ENCODE measurements around the gene COASY. TPM values are rescaled to one million over a fixed set of nuclear protein-coding genes. Genes with fewer than 3 reads are reported as not detected.

Gene COASY
- total and polyA plus RNA-seq, 2 of the 4 experiments (the other 2 are of a cell fraction) = 10.6 to 44.0 TPM

DNA sequence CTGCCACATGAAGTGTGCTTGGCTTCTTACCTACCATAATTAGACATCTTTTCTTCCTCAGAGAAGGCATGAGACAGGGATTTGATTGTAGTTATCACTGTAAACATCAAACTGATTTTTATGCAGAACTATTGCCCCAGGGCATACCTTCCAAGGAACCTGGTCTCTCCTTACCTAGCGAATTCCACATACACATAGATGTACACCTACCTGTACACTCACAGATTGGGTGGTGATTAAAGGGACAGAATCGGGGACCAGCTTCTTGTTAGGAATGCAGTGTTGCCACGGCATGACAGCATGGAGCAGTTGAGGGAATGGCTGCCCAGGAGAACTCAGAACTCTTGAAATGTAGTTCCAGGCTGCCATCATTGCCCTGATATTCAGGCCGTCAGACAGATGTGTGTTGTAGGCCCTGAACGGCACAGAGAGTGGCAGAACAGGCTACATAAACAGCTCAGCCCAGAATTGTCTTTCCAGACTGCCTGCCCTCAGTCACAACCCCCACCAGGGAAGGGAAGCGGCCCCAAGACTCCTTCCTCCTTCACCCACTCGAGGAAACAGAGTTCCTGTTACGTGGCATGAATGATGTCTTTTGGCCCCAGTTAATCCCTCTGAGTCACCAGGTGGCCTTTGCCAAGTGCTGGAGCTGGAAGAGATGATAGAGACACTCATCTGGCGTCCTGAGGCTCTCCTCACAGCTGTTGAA lies 43.7 kb upstream of the COASY start:
- Histone ChIP-seq H3K27me3 (ENCODE audit: control insufficient read depth, insufficient read depth, low read length) (no peaks in the 10 kb centered on the region), H2AFZ (replicated peaks; ENCODE audit: low read length, poor library complexity) (peak overlapping the region; percentile 77), H3K9ac (ENCODE audit: low read depth, low read length) (peak overlapping the region; percentile 57), H2BK120ac (ENCODE audit: low read depth, low read length) (peak overlapping the region; percentile 100), H4K20me1 (ENCODE audit: insufficient read depth, low read length) (no peaks in the 10 kb centered on the region; the same call in 1 of the 2 replicates), H3K14ac (replicated peaks; ENCODE audit: low read depth, low read length) (peak overlapping the region; percentile 99), H2BK5ac (ENCODE audit: low read depth, low read length, poor library complexity, severe bottlenecking) (peak overlapping the region; percentile 99), H4K5ac (ENCODE audit: low read depth, low read length) (peak overlapping the region; percentile 97), H3K56ac (ENCODE audit: extremely low read depth, insufficient read depth, low read length) (peak overlapping the region; percentile 99), H3K4me3 (ENCODE audit: insufficient read depth, low read depth, low read length) (no peak overlapping the region), H3K36me3 (ENCODE audit: control insufficient read depth, insufficient read depth, low read length) (peaks cover 2% of the 10 kb centered on the region; the same call in 1 of the 2 replicates), H4K91ac (ENCODE audit: insufficient read depth, low read depth, low read length) (peak overlapping the region; percentile 100), H3K23ac (ENCODE audit: low read depth, low read length) (peak overlapping the region; percentile 100), H4K8ac (ENCODE audit: low read depth in 2 of 2, low read length in 2 of 2) (peak overlapping the region; percentile 98 to 100), H2AK9ac (replicated peaks; ENCODE audit: low read depth, low read length, poor library complexity) (peak overlapping the region; percentile 99), H3K9me1 (ENCODE audit: insufficient read depth, low read length) (peaks cover 41% of the 10 kb centered on the region), H3K79me1 (ENCODE audit: low read depth in 1 of 2, low read length in 2 of 2) (peaks cover 9 to 67% of the 10 kb centered on the region in 2 experiments; a peak in 3 of 4 replicates), H3K4me1 (ENCODE audit: control insufficient read depth, insufficient read depth, low read length) (peaks cover 73% of the 10 kb centered on the region), H3K4me2 (ENCODE audit: low read depth, low read length) (peak overlapping the region; percentile 47), H3K9me3 (ENCODE audit: control insufficient read depth, insufficient read depth, low read length) (no peaks in the 10 kb centered on the region), H2BK20ac (ENCODE audit: low read depth, low read length) (peak overlapping the region; percentile 99), H2BK15ac (ENCODE audit: low read depth, low read length) (peak overlapping the region; percentile 100), H3K27ac (ENCODE audit: insufficient read depth, low read length) (peak overlapping the region; percentile 99), H2AK5ac (ENCODE audit: low read depth, low read length) (peak overlapping the region; percentile 99), H3K4ac (ENCODE audit: low read depth, low read length) (peak overlapping the region; percentile 100), H3K18ac (ENCODE audit: low read depth, low read length) (peak overlapping the region; percentile 95)
- WGBS, 2 experiments (ENCODE audit: extremely low coverage in 2 of 2, insufficient read length in 1 of 2) = 0% methylated on average over 2 of the region's 9 CpGs; no CpG with 5 or more reads in 1 of the 2 experiments
- dilution Hi-C loops (cut with HindIII; ENCODE audit: low sequenced_read_pairs, unreplicated experiment) (no loop called here), intact Hi-C loops (cut with micrococcal nuclease) (loop anchor here (5.0 kb wide), 1 partner anchor 111 kb away; no protein-coding TSS in a partner anchor), in situ Hi-C loops (cut with MboI; ENCODE audit: low sequenced_read_pairs) (no loop called here)
- DNase-seq (peak; percentile 98), ATAC-seq (ENCODE audit: low read depth) (peak; percentile 13)
- ChIA-PET POLR2A (ENCODE audit: unreplicated experiment) (interaction anchor here (1.3 to 4.2 kb wide), 2 partner anchors 9 to 95 kb away, joined by 4 to 17 read pairs; partner anchors contain the start of gene CAVIN1), CTCF (interaction anchor here (0.5 to 2.8 kb wide), 9 partner anchors 9 to 552 kb away, joined by 3 to 14 read pairs (median 4); partner anchors contain the start of gene CAVIN1)
- no TSS peak for BruUV-seq (replicated peaks)
- TF ChIP-seq SMC3 (IDR thresholded peaks at IDR 0.05; ENCODE audit: low read depth, low read length) (peak; percentile 13), CHD1 (IDR thresholded peaks at IDR 0.05; ENCODE audit: low read depth, low read length) (no peak; the same call in 1 of the 2 replicates), CEBPB (IDR thresholded peaks at IDR 0.05; ENCODE audit: low read depth, low read length) (no peak), BHLHE40 (IDR thresholded peaks at IDR 0.05; ENCODE audit: low read depth, low read length) (0 out of 2 replicates have a peak, but pooled peaks have one; percentile 21), CTCF (conservative IDR thresholded peaks at IDR 0.05; ENCODE audit: low read depth, low read length) (no peak), RCOR1 (IDR thresholded peaks at IDR 0.05; ENCODE audit: insufficient replicate concordance, low read length) (no peak), MAFK (IDR thresholded peaks at IDR 0.05; ENCODE audit: low read depth, low read length) (no peak), MAZ (IDR thresholded peaks at IDR 0.05; ENCODE audit: borderline replicate concordance, low read depth, low read length) (peak; percentile 80), FOS (IDR thresholded peaks at IDR 0.05; ENCODE audit: low read depth, low read length) (peak; percentile 92), MXI1 (IDR thresholded peaks at IDR 0.05; ENCODE audit: borderline replicate concordance, low read depth, low read length) (no peak), RFX5 (IDR thresholded peaks at IDR 0.05; ENCODE audit: low read depth, low read length) (no peak)
- TF ChIP-seq, protein P1, sequence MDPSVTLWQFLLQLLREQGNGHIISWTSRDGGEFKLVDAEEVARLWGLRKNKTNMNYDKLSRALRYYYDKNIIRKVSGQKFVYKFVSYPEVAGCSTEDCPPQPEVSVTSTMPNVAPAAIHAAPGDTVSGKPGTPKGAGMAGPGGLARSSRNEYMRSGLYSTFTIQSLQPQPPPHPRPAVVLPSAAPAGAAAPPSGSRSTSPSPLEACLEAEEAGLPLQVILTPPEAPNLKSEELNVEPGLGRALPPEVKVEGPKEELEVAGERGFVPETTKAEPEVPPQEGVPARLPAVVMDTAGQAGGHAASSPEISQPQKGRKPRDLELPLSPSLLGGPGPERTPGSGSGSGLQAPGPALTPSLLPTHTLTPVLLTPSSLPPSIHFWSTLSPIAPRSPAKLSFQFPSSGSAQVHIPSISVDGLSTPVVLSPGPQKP (IDR thresholded peaks at IDR 0.05; ENCODE audit: borderline replicate concordance, low read depth, low read length) = no peak
- TF ChIP-seq, protein P2, sequence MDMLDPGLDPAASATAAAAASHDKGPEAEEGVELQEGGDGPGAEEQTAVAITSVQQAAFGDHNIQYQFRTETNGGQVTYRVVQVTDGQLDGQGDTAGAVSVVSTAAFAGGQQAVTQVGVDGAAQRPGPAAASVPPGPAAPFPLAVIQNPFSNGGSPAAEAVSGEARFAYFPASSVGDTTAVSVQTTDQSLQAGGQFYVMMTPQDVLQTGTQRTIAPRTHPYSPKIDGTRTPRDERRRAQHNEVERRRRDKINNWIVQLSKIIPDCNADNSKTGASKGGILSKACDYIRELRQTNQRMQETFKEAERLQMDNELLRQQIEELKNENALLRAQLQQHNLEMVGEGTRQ (IDR thresholded peaks at IDR 0.05; ENCODE audit: low read depth, low read length) = no peak

Data from IMR-90 (cell line).